Fibroblast of lung (primary cell): ENCODE measurements around the gene HTD2.

Experiments used
- CTCF ChIP-seq, 2 donors: IDR thresholded peaks in 1 of 2; conservative IDR thresholded peaks in 1 of 2; 1 replicate in 1 of 2; 2 replicates in 1 of 2; pipeline ENCODE4 v1.5.1; 2011 to 2012; ENCODE audit warnings: low read length in 2 of 2, control low read depth in 1 of 2, inconsistent platforms in 1 of 2, low read depth in 1 of 2, mild to moderate bottlenecking in 1 of 2
- EZH2 ChIP-seq: IDR thresholded peaks from 2 replicates; pipeline ENCODE4 v1.5.1; 2012; ENCODE audit warnings: low read length, control low read depth, mild to moderate bottlenecking; ENCODE audit errors: missing control alignments

GRCh38 chr3:58337190-58337589, 30.9 kb downstream of the HTD2 start:
- TF ChIP-seq CTCF (conservative IDR thresholded peaks at IDR 0.05 in 1 of 2, IDR thresholded peaks at IDR 0.05 in 1 of 2; ENCODE audit: low read depth in 1 of 2, low read length in 2 of 2) (no peak), EZH2 (no peak)
